Frontal cortex (tissue), 4 donors: ENCODE results near the gene QKI. TPM values are rescaled to one million over a fixed set of nuclear protein-coding genes. Genes with fewer than 3 reads are reported as not detected.

ENCODE experiments used
- DNase-seq, 2 donors: peaks; one replicate each; pipeline ENCODE4 v3.0.0; 2012; ENCODE audit warnings: low spot score in 2 of 2
- FAIRE-seq: peaks from 2 replicates; lab custom pipeline; 2012; peaks lifted over from hg19 to GRCh38; lab: Jason Lieb, UNC
- total RNA-seq: library from RNA; depleted of rRNA; stranded (reverse); fragments of >200 nt; gene quantifications from one replicate; pipeline ENCODE4 v1.2.3, GENCODE V29; 2014
- donor health status: control.
- donor health status: control.
- donor health status: control.

The QKI gene
- total RNA-seq, 1 donor from 2014 or later: 218 TPM

DNA sequence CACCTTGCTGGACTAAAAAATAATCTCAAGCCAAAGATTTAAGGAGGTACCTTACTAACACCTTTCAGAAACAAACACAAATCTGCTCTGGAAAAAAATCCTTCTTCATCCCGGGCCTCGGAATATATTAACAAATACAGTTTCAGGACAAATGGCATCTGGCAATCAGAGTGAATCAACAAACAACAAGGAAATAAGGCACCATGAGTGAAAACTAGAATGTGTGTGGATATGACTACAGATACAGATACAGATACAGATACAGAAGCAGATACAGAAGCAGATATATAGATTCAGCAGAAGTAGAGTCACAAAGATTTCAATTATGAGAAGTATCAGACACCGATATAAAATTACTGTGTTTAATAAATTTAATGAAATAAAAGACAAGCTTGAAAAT is 178.4 kb downstream of the QKI start:
- FAIRE-seq: no peak
- no peak for DNase-seq

DNA sequence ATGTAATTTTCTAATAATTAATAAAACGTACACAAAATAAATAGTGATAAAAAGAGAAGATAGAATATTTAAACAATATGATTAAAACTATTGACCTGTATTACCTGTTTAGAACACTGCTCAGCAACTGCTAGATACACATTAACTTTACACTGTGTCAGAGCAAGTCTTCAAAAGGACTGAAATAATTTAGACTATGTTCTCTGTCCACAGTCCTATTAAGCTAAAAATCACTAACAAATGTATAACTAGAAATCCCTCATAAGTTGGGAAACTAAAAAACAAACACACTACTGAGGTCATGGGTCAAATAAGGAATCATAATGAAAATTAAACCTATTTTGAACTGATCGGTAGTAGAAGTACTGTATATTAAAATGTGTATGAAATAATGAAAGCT is 181.7 kb downstream of the QKI start:
- no peak for DNase-seq
- FAIRE-seq: no peak

DNA sequence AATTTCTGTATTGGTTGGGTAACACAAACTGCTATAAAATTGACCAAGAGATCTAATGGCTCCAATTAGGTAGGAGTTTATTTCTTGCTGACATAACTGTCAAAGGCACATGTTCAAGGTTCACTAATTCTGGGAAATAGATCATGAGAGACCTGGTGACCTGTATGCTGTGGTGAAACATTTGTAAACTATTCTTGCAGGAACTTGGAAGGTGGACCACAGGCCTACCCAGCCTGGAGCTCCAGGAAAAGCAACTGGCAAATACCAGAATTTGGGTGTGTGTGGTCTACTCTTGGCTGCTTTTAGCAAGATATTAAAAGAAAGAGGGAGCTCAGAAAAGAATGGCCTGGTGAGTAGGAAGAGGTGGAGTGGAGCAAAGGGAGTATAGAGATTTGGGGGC is 184.6 kb downstream of the QKI start:
- no peak for FAIRE-seq
- no peak for DNase-seq

DNA sequence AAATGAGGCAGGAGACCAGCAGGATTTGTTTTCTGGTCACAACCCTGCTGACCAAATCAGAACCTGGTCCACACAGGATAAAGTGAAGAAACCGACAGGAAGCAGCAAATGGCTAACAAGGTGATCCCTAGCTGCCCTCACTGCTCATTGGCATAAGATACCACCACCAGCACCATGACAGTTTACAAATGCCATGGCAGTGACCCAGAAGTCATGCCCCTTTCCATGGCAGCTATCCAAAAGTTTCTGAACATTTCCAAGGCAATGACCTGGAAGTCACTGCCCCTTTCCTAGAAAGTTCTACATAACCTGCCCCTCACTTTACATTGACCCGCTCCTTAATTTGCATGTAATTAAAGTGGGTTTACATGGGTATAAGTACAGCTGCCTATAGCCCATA is 185.2 kb downstream of the QKI start:
- no peak for DNase-seq
- FAIRE-seq: no peak

DNA sequence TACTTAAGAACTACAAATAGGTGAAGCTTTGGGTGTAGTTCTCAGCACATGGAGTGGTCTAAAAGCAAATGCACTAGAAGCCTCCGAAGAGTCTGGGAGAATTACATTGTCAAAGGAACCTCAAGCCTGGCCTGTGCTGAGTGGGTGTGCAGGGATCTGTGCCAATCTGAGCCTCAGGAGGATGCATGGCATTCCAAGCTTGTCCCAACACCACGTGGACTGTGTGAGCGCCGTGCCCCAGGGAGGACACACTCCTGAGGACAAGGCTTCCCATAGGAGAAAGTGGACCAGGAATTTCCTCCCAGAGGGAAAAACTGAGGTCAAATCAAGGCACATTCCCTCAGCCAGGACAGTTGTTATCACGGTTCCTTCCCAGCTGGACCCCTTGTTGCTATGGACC is 185.8 kb downstream of the QKI start:
- FAIRE-seq (no peak), DNase-seq (no peak)

DNA sequence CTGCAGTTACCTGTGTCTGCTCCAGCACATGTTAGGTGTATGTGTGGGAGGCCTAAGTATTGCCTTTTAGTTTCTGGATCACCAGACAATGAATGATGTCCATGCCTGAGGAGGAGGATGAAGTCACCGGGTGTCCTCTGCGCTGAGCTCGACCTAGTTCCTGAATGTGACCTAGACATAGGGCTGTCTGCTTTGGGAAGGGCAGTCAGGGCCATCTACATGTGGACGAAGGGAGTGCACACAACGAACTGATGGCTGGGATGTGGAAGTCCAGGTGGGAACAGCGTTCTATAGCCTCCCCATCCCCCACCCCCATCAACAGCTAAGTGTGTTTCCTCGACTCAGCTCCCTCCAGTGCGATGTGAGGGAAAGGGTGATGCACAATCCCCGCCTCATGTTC is 186.3 kb downstream of the QKI start:
- no peak for DNase-seq
- FAIRE-seq: no peak

DNA sequence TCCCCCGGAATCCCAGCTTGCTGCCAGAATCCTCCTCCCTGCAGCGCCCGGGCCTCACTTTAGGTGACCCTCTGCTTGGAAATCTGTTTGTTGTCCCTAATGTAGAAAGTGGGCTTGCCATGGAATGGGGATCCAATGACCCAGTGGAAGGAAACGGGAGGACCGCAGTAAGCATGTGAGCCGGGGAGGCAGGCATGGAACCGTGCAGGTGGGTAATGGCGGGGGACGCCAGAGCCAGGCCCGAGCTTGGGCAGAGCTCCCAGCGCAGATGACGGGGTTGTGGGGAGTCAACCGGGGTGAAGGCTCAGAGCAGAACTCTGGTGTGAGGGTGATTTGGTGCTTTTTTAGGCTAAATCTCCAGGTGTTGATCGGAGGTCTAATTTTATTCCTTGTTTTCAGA is 188.3 kb downstream of the QKI start:
- FAIRE-seq (no peak), DNase-seq (no peak)

DNA sequence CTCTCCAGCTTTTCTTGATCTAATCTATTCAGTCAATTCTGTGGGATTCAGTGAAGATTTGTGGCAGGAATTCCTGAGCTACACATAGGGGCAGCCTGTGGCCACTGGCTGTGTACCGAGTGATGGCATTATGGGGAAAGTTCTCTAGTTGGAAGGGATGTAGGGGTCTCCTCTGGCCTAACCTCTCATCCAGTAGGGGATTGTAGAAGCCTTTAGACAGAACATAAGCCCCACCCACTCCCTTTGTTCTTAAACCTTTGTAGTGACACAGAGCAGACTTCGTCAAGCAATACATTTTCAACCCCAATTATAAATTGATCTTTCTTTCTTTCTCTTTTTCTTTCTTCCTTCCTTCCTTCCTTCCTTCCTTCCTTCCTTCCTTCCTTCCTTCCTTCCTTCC is 188.9 kb downstream of the QKI start:
- FAIRE-seq (no peak), DNase-seq (no peak)

DNA sequence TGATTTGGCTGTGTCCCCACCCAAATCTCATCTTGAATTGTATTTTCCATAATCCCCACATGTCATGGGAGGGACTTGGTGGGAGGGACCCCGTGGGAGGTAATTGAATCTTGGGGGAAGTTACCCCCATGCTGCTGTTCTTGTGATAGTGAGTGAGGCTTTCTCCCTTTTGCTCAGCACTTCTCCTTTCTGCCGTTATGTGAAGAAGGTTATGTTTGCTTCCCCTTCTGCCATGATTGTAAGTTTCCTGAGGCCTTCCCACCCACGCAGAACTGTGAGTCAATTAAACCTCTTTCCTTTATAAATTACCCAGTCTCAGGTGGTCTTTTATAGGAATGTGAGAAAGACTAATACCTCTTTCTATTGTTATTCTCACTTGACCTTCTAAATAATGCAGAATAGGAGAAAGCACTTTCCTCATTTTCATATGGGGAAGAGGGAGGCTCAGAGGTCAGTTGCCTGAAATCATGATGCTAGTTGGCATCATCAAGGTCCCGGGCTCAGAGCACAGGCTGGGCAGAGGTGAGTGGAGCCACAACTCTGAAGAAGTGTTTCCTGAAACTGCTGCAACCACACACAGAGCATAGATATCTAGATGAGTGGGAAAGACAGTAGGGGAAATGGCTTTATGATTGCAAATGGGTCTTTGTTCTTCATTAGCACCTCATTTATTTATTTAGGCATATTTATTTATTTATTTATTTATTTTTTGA is 191.0 kb downstream of the QKI start:
- no peak for FAIRE-seq

DNA sequence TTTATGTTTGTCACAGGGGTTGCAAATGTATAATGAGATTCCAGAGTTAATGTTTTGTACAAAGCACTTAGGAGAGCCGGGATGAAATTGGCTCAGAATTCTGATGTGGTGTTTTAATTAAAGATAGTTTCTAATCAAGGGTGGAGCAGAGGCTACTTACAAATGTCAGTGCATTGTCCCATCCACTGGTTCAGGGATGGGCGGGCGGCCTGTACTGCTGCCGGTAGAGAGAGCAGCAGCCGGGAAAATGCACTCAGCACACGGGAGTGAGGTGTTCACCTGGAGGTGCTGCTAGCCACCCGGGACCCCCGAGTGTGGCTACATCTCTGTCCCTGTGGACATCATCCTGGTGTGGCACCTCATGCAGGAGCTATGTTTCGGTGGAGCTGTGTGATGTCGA is 193.3 kb downstream of the QKI start:
- DNase-seq: no peak
- no peak for FAIRE-seq

More for the DNA sequence above, 191.0 kb downstream of the QKI start:
- DNase-seq: no peak

DNA sequence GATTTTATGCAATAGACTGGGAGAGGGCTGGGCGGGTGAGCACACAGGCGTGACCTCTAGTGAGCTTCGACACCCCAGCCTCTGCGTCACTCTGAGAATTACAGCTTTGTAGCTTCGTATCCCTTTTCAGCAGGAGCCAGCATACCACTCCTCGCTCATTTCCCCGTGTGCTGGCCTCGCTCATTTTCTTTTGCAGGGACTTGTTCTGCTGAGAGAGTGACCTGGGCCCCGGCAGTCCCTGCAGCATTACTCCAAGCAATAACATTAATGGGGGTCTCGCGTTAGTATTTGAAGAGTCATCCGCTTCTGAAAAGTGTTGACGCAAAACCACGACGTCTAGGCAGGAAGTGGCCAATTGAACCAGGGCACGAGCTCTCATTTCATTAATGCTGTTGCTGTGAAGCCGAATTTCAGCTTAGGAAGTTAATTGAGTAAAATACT is 193.7 kb downstream of the QKI start:
- FAIRE-seq (no peak), DNase-seq (no peak)

DNA sequence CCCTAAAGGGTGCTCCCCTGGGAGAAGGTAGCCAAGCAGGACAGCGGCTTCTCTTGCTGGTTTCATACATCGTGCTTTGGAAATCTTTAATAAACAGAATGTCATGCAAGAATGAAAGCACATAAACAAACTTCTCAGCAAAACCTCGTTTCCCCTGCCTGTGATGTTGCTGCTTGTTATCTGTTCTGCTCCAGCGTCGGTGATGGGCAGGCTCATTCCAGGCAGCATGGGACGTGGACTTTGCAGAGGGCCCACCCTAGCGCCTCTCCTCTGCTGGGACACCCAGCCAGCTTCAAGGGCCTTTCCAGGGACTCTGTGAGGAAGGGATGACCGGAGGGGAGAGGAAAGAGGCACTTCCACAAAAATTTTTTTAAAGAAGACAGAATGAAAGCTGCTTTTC is 197.7 kb downstream of the QKI start:
- DNase-seq: no peak
- FAIRE-seq: no peak

DNA sequence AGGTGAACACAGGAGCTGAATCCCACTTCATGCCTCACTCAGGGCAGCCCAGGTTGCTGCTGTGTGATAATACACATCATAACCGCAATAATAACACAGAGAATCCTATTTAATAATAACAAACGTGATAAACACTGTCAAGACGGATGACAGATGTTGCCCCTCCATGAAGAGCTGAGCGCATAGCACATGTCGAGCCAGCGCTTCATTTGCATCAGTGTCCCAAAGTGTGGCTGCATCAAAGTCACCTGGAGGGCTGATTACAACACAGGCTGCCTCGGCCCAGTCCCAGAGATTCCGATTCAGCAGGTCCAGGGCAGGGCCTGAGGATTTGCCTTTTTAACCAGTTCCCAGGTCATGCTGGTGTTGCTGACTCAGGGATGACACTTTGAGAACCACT is 198.5 kb downstream of the QKI start:
- DNase-seq (no peak), FAIRE-seq (no peak)

DNA sequence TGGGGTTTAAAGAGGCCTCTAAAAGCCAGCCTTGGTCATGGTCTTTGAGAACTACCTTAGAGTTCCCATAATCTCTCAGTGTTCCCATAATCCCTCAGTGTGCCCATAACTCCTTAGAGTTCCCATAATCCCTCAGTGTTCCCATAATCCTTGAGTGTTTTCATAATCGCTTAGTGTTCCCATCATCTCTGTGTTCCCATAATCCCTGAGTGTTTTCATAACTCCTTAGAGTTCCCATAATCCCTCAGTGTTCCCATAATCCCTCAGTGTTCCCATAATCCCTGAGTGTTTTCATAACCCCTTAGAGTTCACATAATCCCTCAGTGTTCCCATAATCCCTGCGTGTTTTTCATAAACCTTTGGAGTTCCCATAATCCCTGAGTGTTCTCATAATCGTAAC is 199.2 kb downstream of the QKI start:
- DNase-seq (no peak), FAIRE-seq (no peak)

DNA sequence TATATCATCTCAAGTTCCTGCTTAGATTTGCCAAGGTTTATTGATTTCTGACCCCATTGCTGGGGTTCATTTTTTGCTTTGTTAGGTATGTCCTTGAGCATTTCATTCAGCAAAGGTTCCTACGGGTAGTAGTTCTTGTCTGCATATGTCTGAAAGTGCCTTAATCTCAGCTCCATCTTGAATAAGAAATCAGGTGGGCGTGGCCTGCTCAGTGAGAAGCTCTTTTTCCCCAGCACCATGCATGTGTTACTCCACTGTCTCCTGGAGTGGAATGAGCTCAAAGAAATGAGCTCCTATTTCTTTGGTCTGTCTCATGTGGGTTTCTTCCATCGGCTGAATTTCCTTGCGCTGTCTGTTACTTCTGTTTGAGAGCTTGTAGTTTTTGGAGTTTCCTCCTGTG is 201.9 kb downstream of the QKI start:
- no peak for FAIRE-seq
- no peak for DNase-seq

DNA sequence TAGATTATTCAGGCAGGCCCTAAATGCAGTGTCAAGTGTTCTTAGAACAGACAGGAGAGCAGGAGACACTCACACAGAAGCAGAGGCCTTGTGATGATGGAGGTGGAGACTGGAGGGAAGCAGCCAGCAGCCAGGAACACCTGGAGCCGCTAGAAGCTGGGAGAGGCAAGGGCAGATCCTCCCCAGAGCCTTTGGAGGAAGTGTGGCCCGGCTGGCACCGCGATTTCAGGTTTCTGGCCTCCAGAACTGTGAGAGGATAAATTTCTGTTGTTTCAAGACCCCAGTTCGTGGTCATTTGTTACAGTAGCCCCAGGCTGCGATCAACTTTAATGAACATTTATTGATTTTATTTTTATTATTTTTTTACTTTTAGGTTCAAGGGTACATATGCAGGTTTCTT is 203.0 kb downstream of the QKI start:
- DNase-seq (no peak), FAIRE-seq (no peak)

DNA sequence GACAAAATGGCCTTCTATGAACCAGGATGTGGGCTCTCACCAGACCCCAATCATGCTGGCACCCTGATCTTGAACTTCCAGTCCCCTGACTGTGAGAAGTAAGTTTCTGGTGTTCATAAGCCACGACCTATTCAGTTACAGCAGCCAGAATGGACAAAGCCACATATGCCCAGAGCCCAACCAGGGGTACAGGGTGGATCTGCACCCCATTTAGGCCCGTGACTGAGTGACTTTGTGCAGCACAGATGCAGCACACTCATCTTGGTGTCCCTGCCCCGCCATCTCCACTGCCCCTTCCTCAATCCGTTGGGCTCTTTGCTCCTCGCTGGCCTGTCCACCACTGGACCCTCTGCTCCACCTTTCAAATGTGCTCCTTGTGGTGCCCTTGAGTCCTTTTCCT is 205.6 kb downstream of the QKI start:
- DNase-seq: no peak
- no peak for FAIRE-seq

DNA sequence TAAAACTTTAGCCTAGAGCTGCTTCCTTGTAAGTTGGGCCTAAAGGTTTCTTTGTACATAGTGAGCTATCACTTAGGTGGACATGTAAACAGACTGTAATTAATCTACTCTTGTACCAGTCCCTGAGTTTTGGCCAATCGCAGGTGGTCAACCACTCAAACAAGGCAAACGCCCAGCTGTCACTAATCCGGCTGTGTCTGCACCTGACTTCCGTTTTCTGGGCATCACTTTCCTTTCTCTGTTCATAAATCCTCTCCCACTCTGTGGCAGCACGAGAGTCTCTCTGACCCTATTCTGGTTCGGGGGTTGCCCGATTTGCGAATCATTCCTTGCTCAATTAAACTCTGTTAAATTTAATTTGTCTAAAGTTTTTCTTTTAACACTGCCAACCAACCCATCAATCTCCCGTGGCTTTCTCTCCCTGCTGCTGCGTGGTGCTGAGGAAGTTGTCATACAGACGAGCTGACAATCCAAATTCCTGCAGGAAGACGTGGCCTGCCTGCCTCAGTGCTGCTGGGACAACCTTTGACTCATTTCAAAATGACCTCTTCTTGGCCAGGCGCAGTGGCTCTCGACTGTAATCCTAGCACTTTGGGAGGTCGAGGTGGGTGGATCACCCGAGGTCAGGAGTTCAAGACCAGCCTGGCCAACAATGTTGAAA is 206.3 kb downstream of the QKI start:
- DNase-seq: no peak
- FAIRE-seq: no peak

DNA sequence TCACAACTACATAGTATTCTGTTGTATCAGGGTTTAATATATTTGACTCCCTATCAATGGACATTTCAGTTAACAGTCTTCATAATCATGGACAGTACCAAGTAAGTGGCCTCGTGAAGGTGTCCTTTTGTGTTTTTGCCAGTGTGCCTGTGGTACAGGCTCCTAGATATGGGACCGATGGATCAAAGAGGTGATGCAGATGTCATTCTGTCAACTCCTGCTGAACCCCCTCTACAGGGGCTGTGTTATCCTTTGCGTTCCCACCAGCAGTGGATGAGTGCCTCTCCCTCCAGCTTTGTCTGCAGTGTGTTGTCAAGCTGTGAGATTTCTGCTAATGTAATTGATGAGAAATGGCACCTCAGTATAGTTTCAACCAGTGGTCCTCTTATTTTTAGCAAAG is 210.7 kb downstream of the QKI start:
- DNase-seq: no peak
- no peak for FAIRE-seq

DNA sequence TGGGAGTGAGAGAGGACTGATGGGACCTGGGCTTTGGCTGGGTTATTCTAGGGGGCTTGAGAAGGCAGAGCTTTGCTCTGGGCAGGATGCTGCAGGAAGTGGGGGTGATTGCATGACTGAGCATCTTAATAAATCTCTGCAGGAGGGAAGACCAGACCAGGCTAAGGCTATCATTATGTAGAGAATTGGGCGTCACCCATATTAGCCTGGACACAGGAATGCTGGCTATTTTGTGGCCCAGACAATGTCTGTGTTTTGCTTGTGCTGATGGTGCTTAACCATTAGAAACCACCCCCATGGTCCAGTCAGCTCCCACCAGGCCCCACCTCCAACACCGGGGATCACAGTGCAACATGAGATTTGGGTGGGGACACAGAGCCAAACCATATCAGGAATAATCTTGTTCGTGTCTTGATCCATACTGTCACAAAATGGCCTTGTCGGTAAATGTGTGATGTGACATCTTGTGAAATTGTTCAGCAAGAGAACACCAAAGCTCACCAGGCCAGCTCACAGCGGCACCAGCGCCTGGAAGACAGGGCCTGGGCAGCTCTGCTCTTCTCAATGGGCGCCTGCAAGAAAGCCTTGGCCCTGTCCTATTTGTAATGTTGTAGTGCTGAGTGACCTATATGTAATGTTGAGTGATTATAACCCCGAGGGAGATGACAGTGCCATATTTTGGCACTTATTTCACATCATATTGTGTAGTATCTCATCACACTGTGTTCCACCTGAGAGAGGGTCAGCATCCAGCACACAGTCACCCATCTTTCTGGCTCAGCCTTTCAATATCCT is 211.8 kb downstream of the QKI start:
- DNase-seq: no peak
- no peak for FAIRE-seq
